Glutamatergic neuron (in vitro differentiated cells): ENCODE results near the gene MSRB3. TPM values are rescaled to one million over a fixed set of nuclear protein-coding genes. Genes with fewer than 3 reads are reported as not detected.

ENCODE experiments used
- DNase-seq: peaks from one replicate; pipeline ENCODE4 v3.0.0; 2022
- H3K27ac Mint-ChIP-seq: one replicate; pipeline ENCODE4 v1.8.0; 2020; ENCODE audit warnings: mild to moderate bottlenecking, mixed read lengths, inconsistent platforms; ENCODE audit not compliant: unreplicated experiment
- H3K27me3 Mint-ChIP-seq: one replicate; pipeline ENCODE4 v1.8.0; 2020; ENCODE audit warnings: mild to moderate bottlenecking, moderate library complexity, mixed read lengths, inconsistent platforms; ENCODE audit not compliant: unreplicated experiment
- H3K36me3 Mint-ChIP-seq: one replicate; pipeline ENCODE4 v1.8.0; 2020; ENCODE audit warnings: mild to moderate bottlenecking, mixed read lengths, inconsistent platforms; ENCODE audit not compliant: unreplicated experiment
- H3K4me1 Mint-ChIP-seq: one replicate; pipeline ENCODE4 v1.8.0; 2020; ENCODE audit warnings: mild to moderate bottlenecking, low read depth, mixed read lengths, inconsistent platforms; ENCODE audit not compliant: unreplicated experiment
- H3K4me3 Mint-ChIP-seq: one replicate; pipeline ENCODE4 v1.8.0; 2020; ENCODE audit warnings: mild to moderate bottlenecking, mixed read lengths, inconsistent platforms; ENCODE audit not compliant: unreplicated experiment
- H3K9me3 Mint-ChIP-seq: one replicate; pipeline ENCODE4 v1.8.0; 2020; ENCODE audit warnings: mild to moderate bottlenecking, moderate library complexity, mixed read lengths, inconsistent platforms; ENCODE audit not compliant: unreplicated experiment
- total RNA-seq: library from RNA; stranded (reverse); fragmentation: NEBNext Ultra II Directional; extraction: Animal tissue kit (Norgen Biotek cat#: 25700); gene quantifications from one replicate; pipeline ENCODE4 v1.2.1, GENCODE V29; 2021; ENCODE audit not compliant: unreplicated experiment
- TF ChIP-seq, protein P1 (sequence below): fragments of 200-600 bp; sonication (generic); IDR thresholded peaks from one replicate; pipeline ENCODE4 v1.5.0; 2021; ENCODE audit not compliant: partially characterized antibody, unreplicated experiment

MSRB3 gene
- total RNA-seq, 1 donor from 2014 or later = 1.6 TPM

DNA sequence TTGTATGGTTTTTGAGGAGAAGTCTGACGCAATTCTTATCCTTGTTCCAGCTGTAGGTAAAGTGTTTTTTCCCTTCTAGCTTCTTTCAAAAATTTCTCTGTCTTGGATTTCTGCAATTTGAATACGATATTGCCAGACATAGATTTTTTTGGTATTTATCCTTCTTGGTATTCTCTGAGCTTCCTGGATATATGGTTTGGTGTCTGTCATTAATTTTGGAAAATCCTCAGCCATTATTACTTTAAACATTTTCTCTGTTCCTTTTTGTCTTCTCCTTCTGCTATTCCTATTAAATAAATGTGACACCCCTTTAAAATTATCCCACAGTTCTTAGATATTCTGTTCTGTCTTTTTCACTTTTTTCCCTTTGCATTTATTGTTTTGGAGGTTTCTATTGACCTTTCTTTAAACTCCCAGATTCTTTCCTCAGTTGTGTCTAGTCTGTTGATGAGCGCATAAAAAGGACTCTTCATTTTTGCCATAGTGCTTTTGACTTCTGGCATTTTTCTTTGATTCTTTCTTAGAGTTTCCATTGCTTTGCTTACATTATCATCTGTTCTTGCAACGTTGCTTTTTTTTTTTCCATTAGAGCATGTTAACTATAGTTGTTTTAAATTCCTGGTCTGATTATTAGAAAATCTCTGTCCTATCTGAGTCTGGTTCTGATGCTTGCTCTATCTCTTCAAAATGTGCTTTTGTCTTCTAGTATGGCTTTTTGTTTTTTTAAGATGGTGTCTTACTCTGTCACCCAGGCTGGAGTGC lies 129.1 kb downstream of the MSRB3 start:
- H3K36me3 Mint-ChIP-seq = no peaks in the 10 kb centered on the region
- TF ChIP-seq, protein P1, sequence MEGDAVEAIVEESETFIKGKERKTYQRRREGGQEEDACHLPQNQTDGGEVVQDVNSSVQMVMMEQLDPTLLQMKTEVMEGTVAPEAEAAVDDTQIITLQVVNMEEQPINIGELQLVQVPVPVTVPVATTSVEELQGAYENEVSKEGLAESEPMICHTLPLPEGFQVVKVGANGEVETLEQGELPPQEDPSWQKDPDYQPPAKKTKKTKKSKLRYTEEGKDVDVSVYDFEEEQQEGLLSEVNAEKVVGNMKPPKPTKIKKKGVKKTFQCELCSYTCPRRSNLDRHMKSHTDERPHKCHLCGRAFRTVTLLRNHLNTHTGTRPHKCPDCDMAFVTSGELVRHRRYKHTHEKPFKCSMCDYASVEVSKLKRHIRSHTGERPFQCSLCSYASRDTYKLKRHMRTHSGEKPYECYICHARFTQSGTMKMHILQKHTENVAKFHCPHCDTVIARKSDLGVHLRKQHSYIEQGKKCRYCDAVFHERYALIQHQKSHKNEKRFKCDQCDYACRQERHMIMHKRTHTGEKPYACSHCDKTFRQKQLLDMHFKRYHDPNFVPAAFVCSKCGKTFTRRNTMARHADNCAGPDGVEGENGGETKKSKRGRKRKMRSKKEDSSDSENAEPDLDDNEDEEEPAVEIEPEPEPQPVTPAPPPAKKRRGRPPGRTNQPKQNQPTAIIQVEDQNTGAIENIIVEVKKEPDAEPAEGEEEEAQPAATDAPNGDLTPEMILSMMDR = no peak
- no peak for DNase-seq
- no peaks in the 10 kb centered on the region for H3K27me3 Mint-ChIP-seq
- H3K27ac Mint-ChIP-seq = no peak overlapping the region
- peaks cover 2% of the 10 kb centered on the region for H3K9me3 Mint-ChIP-seq
- H3K4me3 Mint-ChIP-seq = no peak overlapping the region
- H3K4me1 Mint-ChIP-seq = no peaks in the 10 kb centered on the region

DNA sequence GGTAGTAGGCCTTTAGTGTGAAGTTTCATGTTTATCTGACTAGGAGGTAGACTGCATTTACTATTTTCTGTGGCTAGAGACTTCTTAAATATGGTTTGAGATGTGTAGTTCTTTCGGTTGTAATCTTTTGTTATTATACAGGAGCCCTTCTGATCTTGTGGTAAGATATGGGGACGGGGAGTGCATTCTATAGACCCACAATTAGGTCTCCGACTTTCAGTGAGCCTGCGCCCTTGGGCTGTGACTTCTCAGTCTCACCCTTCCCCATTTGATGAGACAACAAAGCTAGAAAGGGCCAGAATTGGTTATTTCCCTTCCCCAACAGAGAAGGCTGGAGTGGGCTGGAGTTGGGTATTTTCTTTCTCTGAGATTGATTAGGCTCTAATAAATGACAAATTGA lies 130.0 kb downstream of the MSRB3 start:
- no peak for DNase-seq
- Mint-ChIP-seq H3K9me3 (peaks cover 2% of the 10 kb centered on the region), H3K27me3 (no peaks in the 10 kb centered on the region), H3K4me3 (no peak overlapping the region), H3K27ac (no peak overlapping the region), H3K36me3 (no peaks in the 10 kb centered on the region), H3K4me1 (no peaks in the 10 kb centered on the region)
- TF ChIP-seq, protein P1 = no peak

DNA sequence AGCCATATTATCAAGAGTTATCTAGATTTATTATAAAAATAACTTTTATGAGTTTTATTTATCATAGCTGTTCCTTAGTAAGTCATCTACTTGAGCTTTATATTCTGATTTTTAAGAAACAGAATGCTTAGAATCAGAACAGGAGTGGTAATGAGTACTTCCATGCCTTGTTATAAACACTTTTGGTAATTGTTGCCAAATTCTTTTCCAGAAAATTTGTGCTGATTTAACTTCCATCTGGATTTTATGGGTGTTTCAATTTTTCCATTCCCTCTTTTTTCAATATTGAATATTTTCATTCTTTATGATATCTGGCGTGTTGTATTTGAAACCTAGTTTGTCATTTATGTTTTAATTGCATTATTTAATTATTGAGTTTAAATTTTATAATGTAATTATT lies 131.2 kb downstream of the MSRB3 start:
- Mint-ChIP-seq H3K27me3 (no peaks in the 10 kb centered on the region), H3K4me3 (no peak overlapping the region), H3K4me1 (no peaks in the 10 kb centered on the region), H3K27ac (no peak overlapping the region), H3K9me3 (peaks cover 2% of the 10 kb centered on the region), H3K36me3 (no peaks in the 10 kb centered on the region)
- DNase-seq = no peak
- TF ChIP-seq, protein P1 = no peak

DNA sequence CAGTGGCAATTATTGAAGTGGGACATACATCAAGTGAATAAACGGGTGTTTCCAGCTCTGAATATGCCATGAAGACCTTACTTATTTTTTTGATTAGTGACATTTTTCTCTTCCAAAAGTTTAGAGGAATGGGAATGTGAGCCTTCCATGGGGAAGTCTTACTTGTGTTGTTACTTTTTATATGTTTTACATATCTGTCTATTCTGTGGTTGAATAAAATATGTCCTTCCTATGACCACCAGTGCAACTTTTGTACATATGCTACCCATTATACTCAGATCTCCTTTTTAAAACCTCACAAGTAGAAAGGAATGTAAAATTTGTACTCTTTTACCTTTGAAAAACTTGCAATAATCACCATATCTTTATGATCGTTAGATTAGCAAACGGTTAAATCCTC lies 132.7 kb downstream of the MSRB3 start:
- Mint-ChIP-seq H3K27me3 (no peaks in the 10 kb centered on the region), H3K27ac (no peak overlapping the region), H3K4me1 (no peaks in the 10 kb centered on the region), H3K4me3 (no peak overlapping the region), H3K9me3 (no peaks in the 10 kb centered on the region), H3K36me3 (no peaks in the 10 kb centered on the region)
- DNase-seq = no peak
- TF ChIP-seq, protein P1 = no peak

DNA sequence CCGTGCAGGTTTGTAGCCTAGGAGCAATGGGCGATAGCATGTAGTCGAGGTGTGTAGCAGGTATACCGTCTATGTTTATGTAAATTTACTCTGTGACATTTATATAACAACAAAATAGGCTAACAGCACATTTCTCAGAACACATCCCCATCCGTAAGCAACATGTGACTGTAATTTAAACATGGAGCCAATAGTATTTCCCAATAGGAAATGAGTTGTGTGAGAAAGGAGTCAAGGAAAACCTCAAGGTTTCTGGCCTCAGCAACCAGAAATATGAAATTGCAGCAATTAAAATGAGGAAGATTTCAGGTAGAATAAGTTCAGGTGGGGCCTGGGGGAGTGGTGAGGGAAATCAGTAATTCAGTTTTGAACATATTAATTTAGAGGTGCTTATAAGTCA lies 136.0 kb downstream of the MSRB3 start:
- Mint-ChIP-seq H3K27ac (no peak overlapping the region), H3K9me3 (no peaks in the 10 kb centered on the region), H3K4me3 (no peak overlapping the region), H3K27me3 (no peaks in the 10 kb centered on the region), H3K4me1 (no peaks in the 10 kb centered on the region), H3K36me3 (no peaks in the 10 kb centered on the region)
- TF ChIP-seq, protein P1 = no peak
- DNase-seq = no peak
